CD4-positive, alpha-beta memory T cell (primary cell): ENCODE data around the gene NPRL2. TPM values are rescaled to one million over a fixed set of nuclear protein-coding genes. Genes with fewer than 3 reads are reported as not detected.

Experiments
- CTCF ChIA-PET: fragments of 350-600 bp; sonication (Branson Sonifier 250); formaldehyde crosslinking; loops from one replicate; lab custom pipeline; 2021; ENCODE audit warnings: inconsistent platforms; ENCODE audit not compliant: partially characterized antibody; lab: Charles Lee
- POLR2A ChIA-PET: fragments of 350-600 bp; sonication (Branson Sonifier 250); formaldehyde crosslinking; loops from one replicate; lab custom pipeline; 2021; ENCODE audit not compliant: partially characterized antibody; lab: Charles Lee
- DNase-seq, 5 donors: peaks; one replicate each; pipeline versions ENCODE4 v3.0.0 to v3.0.0-alpha.2; 2020 to 2022; ENCODE audit warnings: mixed read lengths in 1 of 5
- H3K27ac ChIP-seq: one replicate; pipeline ENCODE4 v1.7.0; 2013; ENCODE audit warnings: low read depth, low read length
- H3K27me3 ChIP-seq: 2 replicates; pipeline ENCODE4 v1.7.0; 2013; ENCODE audit warnings: mild to moderate bottlenecking, low read length, moderate library complexity; ENCODE audit not compliant: insufficient read depth
- H3K36me3 ChIP-seq: 2 replicates; pipeline ENCODE4 v1.7.0; 2013; ENCODE audit warnings: mild to moderate bottlenecking, low read length, moderate library complexity; ENCODE audit not compliant: insufficient read depth
- H3K4me1 ChIP-seq: 2 replicates; pipeline ENCODE4 v1.7.0; 2013; ENCODE audit warnings: mild to moderate bottlenecking, low read length, moderate library complexity; ENCODE audit not compliant: insufficient read depth
- H3K4me3 ChIP-seq, 2 donors: one replicate each; pipeline ENCODE4 v1.7.0; 2013; ENCODE audit warnings: low read length in 2 of 2, mild to moderate bottlenecking in 1 of 2
- H3K9me3 ChIP-seq, 2 donors: one replicate each; pipeline ENCODE4 v1.7.0; 2013; ENCODE audit warnings: low read length in 2 of 2, control low read depth in 1 of 2; ENCODE audit not compliant: control insufficient read depth in 1 of 2
- H3K27ac Mint-ChIP-seq, 7 donors: one replicate each; pipeline ENCODE4 v1.8.0; 2020 to 2021; ENCODE audit warnings: mixed read lengths in 7 of 7, mild to moderate bottlenecking in 6 of 7, inconsistent platforms in 3 of 7, moderate library complexity in 3 of 7
- H3K27me3 Mint-ChIP-seq, 2 donors: one replicate each; pipeline ENCODE4 v1.8.0; 2020 to 2021; ENCODE audit warnings: mixed read lengths in 2 of 2
- H3K36me3 Mint-ChIP-seq, 2 donors: one replicate each; pipeline ENCODE4 v1.8.0; 2020 to 2021; ENCODE audit warnings: mixed read lengths in 2 of 2, inconsistent platforms in 1 of 2, mild to moderate bottlenecking in 1 of 2
- H3K4me1 Mint-ChIP-seq, 4 donors: one replicate each; pipeline ENCODE4 v1.8.0; 2020 to 2021; ENCODE audit warnings: mixed read lengths in 4 of 4, mild to moderate bottlenecking in 1 of 4
- H3K4me3 Mint-ChIP-seq, 8 donors: one replicate each; pipeline ENCODE4 v1.8.0; 2020 to 2021; ENCODE audit warnings: mixed read lengths in 8 of 8, mild to moderate bottlenecking in 7 of 8, moderate library complexity in 6 of 8, inconsistent platforms in 3 of 8
- H3K9me3 Mint-ChIP-seq, 8 donors: one replicate each; pipeline ENCODE4 v1.8.0; 2020 to 2021; ENCODE audit warnings: mixed read lengths in 8 of 8, mild to moderate bottlenecking in 5 of 8, inconsistent platforms in 3 of 8, moderate library complexity in 1 of 8
- intact Hi-C: fragments of 100-400 bp; cut with micrococcal nuclease; formaldehyde crosslinking; loops from one replicate; pipeline ENCODE4 v1.15.1; 2023
- polyA plus RNA-seq, 2 donors: library from polyadenylated mRNA; unstranded; fragments of 300-500 nt; fragmentation: Illumina TruSeq; gene quantifications; one replicate each; pipeline ENCODE4 v1.2.3, GENCODE V29; 2021
- total RNA-seq, 2 experiments: library from RNA; stranded (reverse); gene quantifications; one replicate each; pipeline ENCODE4 v1.2.3, GENCODE V29; 2021

Gene NPRL2
- total and polyA plus RNA-seq, 4 experiments from 2014 or later = 39.6 to 53.0 (median 45.9) TPM

GRCh38 chr3:50372349-50372748, 21.8 kb upstream of the NPRL2 start:
- ChIA-PET CTCF (no interaction called here), POLR2A (no interaction called here)
- no peaks in the 10 kb centered on the region for H3K27me3 Mint-ChIP-seq
- Histone ChIP-seq H3K27ac (no peak overlapping the region), H3K36me3 (no peaks in the 10 kb centered on the region), H3K4me1 (peaks cover 2% of the 10 kb centered on the region), H3K9me3 (no peaks in the 10 kb centered on the region), H3K4me3 (no peak overlapping the region), H3K27me3 (no peaks in the 10 kb centered on the region)
- DNase-seq = no peak
- no peak overlapping the region for H3K4me3 Mint-ChIP-seq
- H3K36me3 Mint-ChIP-seq = no peaks in the 10 kb centered on the region
- peaks cover 2 to 16% (median 4%) of the 10 kb centered on the region in 4 donors for H3K4me1 Mint-ChIP-seq
- no peaks in the 10 kb centered on the region for H3K9me3 Mint-ChIP-seq
- intact Hi-C loops = no loop called here
- H3K27ac Mint-ChIP-seq = no peak overlapping the region

- Mint-ChIP-seq H3K4me3 (no peak overlapping the region), H3K27ac (peak overlapping the region in 2 of 7 donors; percentile 58 to 77), H3K27me3 (no peaks in the 10 kb centered on the region), H3K9me3 (no peaks in the 10 kb centered on the region), H3K36me3 (no peaks in the 10 kb centered on the region), H3K4me1 (peaks cover 3 to 22% (median 11%) of the 10 kb centered on the region in 4 donors)
- no peak overlapping the region for H3K27ac ChIP-seq
- intact Hi-C loops = no loop called here
- DNase-seq = no peak
- H3K27me3 ChIP-seq = no peaks in the 10 kb centered on the region
- H3K4me1 ChIP-seq = peaks cover 13% of the 10 kb centered on the region
- no peak overlapping the region for H3K4me3 ChIP-seq
- CTCF ChIA-PET = interaction anchor here (0.6 kb wide), 1 partner anchor 174 kb away, joined by 3 read pairs; no protein-coding TSS in a partner anchor
- no peaks in the 10 kb centered on the region for H3K9me3 ChIP-seq
- POLR2A ChIA-PET = interaction anchor here (0.5 to 1.0 kb wide), 2 partner anchors 34 to 135 kb away, joined by 3 read pairs; no protein-coding TSS in a partner anchor
- H3K36me3 ChIP-seq = no peaks in the 10 kb centered on the region
Measured at GRCh38 chr3:50371133-50371685, 20.6 kb upstream of the NPRL2 start.

GRCh38 chr3:50370594-50370993, 20.0 kb upstream of the NPRL2 start:
- intact Hi-C loops = no loop called here
- Mint-ChIP-seq H3K27me3 (no peaks in the 10 kb centered on the region), H3K4me3 (no peak overlapping the region), H3K27ac (peak overlapping the region in 1 of 7 donors; percentile 77), H3K4me1 (peaks cover 7 to 28% (median 16%) of the 10 kb centered on the region in 4 donors), H3K36me3 (no peaks in the 10 kb centered on the region), H3K9me3 (no peaks in the 10 kb centered on the region)
- Histone ChIP-seq H3K4me1 (peaks cover 20% of the 10 kb centered on the region), H3K27me3 (no peaks in the 10 kb centered on the region), H3K36me3 (no peaks in the 10 kb centered on the region), H3K27ac (no peak overlapping the region), H3K9me3 (no peaks in the 10 kb centered on the region), H3K4me3 (no peak overlapping the region)
- DNase-seq = no peak
- POLR2A ChIA-PET = interaction anchor here (0.5 kb wide), 1 partner anchor 136 kb away, joined by 3 read pairs; no protein-coding TSS in a partner anchor
- CTCF ChIA-PET = interaction anchor here (0.6 kb wide), 1 partner anchor 175 kb away, joined by 3 read pairs; no protein-coding TSS in a partner anchor

GRCh38 chr3:50369012-50369670, 18.6 kb upstream of the NPRL2 start:
- peak overlapping the region in 3 of 7 donors; percentile 15 to 57 (median 43) for H3K27ac Mint-ChIP-seq
- H3K27me3 Mint-ChIP-seq = peaks cover 0 to 1% of the 10 kb centered on the region in 2 donors
- intact Hi-C loops = loop anchor here (5.0 kb wide), 2 partner anchors 198 to 243 kb away; partner anchors contain the start of genes C3orf18, CISH and HEMK1
- peaks cover 7 to 35% (median 18%) of the 10 kb centered on the region in 4 donors for H3K4me1 Mint-ChIP-seq
- Histone ChIP-seq H3K4me1 (peaks cover 27% of the 10 kb centered on the region), H3K27ac (no peak overlapping the region), H3K36me3 (no peaks in the 10 kb centered on the region), H3K4me3 (no peak overlapping the region), H3K9me3 (no peaks in the 10 kb centered on the region), H3K27me3 (no peaks in the 10 kb centered on the region)
- no peak for DNase-seq
- peak overlapping the region in 1 of 8 donors; percentile 39 for H3K4me3 Mint-ChIP-seq
- H3K36me3 Mint-ChIP-seq = no peaks in the 10 kb centered on the region
- POLR2A ChIA-PET = no interaction called here
- H3K9me3 Mint-ChIP-seq = no peaks in the 10 kb centered on the region
- CTCF ChIA-PET = no interaction called here

- CTCF ChIA-PET = interaction anchor here (0.9 to 1.8 kb wide), 6 partner anchors 16 to 182 kb away, joined by 3 to 13 read pairs (median 4); partner anchors contain the start of genes CYB561D2, NPRL2 and ZMYND10
- Mint-ChIP-seq H3K27me3 (peaks cover 0 to 1% of the 10 kb centered on the region in 2 donors), H3K9me3 (no peaks in the 10 kb centered on the region), H3K4me1 (peaks cover 4 to 35% (median 18%) of the 10 kb centered on the region in 4 donors), H3K4me3 (peak overlapping the region; percentile 86 to 94 (median 90)), H3K36me3 (no peaks in the 10 kb centered on the region), H3K27ac (peak overlapping the region; percentile 91 to 97 (median 95))
- Histone ChIP-seq H3K9me3 (no peaks in the 10 kb centered on the region), H3K27ac (peak overlapping the region; percentile 87), H3K27me3 (no peaks in the 10 kb centered on the region), H3K4me1 (peaks cover 30% of the 10 kb centered on the region), H3K36me3 (no peaks in the 10 kb centered on the region), H3K4me3 (peak overlapping the region; percentile 73 to 100)
- no peak for DNase-seq
- intact Hi-C loops = loop anchor here (2.0 to 5.0 kb wide), 4 partner anchors 15 to 246 kb away; partner anchors contain the start of genes C3orf18, CISH, CYB561D2 and HEMK1
- POLR2A ChIA-PET = interaction anchor here (0.8 to 11.5 kb wide), 15 partner anchors 9 to 251 kb away, joined by 3 to 153 read pairs (median 5); partner anchors contain the start of genes C3orf18, CISH, CYB561D2 and HEMK1
Measured at GRCh38 chr3:50365842-50366220, 15.3 kb upstream of the NPRL2 start.

- Mint-ChIP-seq H3K4me3 (peak overlapping the region; percentile 86 to 94 (median 90)), H3K9me3 (no peaks in the 10 kb centered on the region), H3K4me1 (peaks cover 4 to 35% (median 18%) of the 10 kb centered on the region in 4 donors), H3K36me3 (no peaks in the 10 kb centered on the region), H3K27me3 (peaks cover 0 to 1% of the 10 kb centered on the region in 2 donors), H3K27ac (peak overlapping the region; percentile 91 to 97 (median 95))
- Histone ChIP-seq H3K4me1 (peaks cover 30% of the 10 kb centered on the region), H3K27me3 (no peaks in the 10 kb centered on the region), H3K27ac (peak overlapping the region; percentile 87), H3K36me3 (no peaks in the 10 kb centered on the region), H3K9me3 (no peaks in the 10 kb centered on the region), H3K4me3 (peak overlapping the region; percentile 73 to 100)
- POLR2A ChIA-PET = interaction anchor here (0.6 to 11.5 kb wide), 17 partner anchors 8 to 1135 kb away, joined by 3 to 153 read pairs (median 4); partner anchors contain the start of genes C3orf18, CISH, CYB561D2 and DCAF1
- DNase-seq = peak; percentile 92 to 97 (median 95)
- intact Hi-C loops = loop anchor here (2.0 to 5.0 kb wide), 3 partner anchors 14 to 247 kb away; partner anchors contain the start of genes C3orf18, CISH, CYB561D2 and HEMK1
- CTCF ChIA-PET = interaction anchor here (0.9 to 1.8 kb wide), 6 partner anchors 15 to 183 kb away, joined by 3 to 13 read pairs (median 4); partner anchors contain the start of genes CYB561D2, NPRL2 and ZMYND10
Measured at GRCh38 chr3:50365080-50365841, 14.7 kb upstream of the NPRL2 start.
